Progenitor cell of endocrine pancreas (in vitro differentiated cells): ENCODE data around the gene AGR3. TPM values are rescaled to one million over a fixed set of nuclear protein-coding genes. Genes with fewer than 3 reads are reported as not detected.

Source experiments
- DNase-seq: peaks from one replicate; pipeline ENCODE4 v3.0.0; 2021; ENCODE audit warnings: low spot score; ENCODE audit not compliant: unreplicated experiment
- H3K27ac Mint-ChIP-seq: 2 replicates; pipeline ENCODE4 v1.8.0; 2021; ENCODE audit warnings: mild to moderate bottlenecking, moderate library complexity, mixed read lengths
- H3K27me3 Mint-ChIP-seq: 2 replicates; pipeline ENCODE4 v1.8.0; 2021; ENCODE audit warnings: mixed read lengths
- H3K36me3 Mint-ChIP-seq: 2 replicates; pipeline ENCODE4 v1.8.0; 2022; ENCODE audit warnings: mixed read lengths; ENCODE audit not compliant: insufficient read depth
- H3K4me1 Mint-ChIP-seq: 2 replicates; pipeline ENCODE4 v1.8.0; 2021; ENCODE audit warnings: low read depth, mixed read lengths
- H3K4me3 Mint-ChIP-seq: 2 replicates; pipeline ENCODE4 v1.8.0; 2021; ENCODE audit warnings: low read depth, mild to moderate bottlenecking, moderate library complexity, mixed read lengths
- H3K9me3 Mint-ChIP-seq: 2 replicates; pipeline ENCODE4 v1.8.0; 2021; ENCODE audit warnings: low read depth, mixed read lengths
- total RNA-seq: library from RNA; stranded (reverse); gene quantifications from 2 replicates; pipeline ENCODE4 v1.2.1, GENCODE V29; 2021
- TF ChIP-seq, protein P1 (sequence below): fragments of 200-600 bp; sonication (generic); IDR thresholded peaks from one replicate; pipeline ENCODE4 v1.5.0; 2021; ENCODE audit warnings: antibody characterized with exemption, mild to moderate bottlenecking; ENCODE audit not compliant: unreplicated experiment

AGR3 gene
- total RNA-seq, 1 donor from 2014 or later, result 5.8 TPM

DNA sequence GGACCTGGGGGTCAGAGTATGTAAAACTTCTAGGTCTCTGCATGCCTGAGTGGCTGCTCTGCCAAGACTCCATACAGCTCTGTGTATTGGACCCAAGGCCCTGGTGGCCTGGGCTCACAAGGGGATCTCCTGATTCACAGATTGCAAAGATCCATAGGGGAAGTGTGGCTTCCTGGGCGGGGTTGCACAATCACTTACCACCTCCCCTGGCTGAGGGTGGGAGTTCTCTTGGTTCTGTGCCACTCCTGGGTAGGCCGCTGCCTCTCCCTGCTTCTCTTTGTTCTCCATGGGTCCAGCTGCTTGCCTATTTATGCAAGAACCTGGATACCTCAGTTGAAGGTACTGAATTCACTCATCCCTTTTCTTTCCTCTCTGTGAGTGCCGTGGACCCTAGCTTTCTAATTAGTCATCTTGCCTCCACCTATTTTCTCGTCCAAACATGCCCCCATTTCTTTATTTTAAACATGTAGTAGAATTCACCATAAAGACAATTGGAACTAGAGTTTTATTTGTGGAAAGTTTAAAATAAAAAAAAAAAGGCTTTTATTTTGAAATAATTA, 18.5 kb upstream of the AGR3 start:
- TF ChIP-seq, protein P1, sequence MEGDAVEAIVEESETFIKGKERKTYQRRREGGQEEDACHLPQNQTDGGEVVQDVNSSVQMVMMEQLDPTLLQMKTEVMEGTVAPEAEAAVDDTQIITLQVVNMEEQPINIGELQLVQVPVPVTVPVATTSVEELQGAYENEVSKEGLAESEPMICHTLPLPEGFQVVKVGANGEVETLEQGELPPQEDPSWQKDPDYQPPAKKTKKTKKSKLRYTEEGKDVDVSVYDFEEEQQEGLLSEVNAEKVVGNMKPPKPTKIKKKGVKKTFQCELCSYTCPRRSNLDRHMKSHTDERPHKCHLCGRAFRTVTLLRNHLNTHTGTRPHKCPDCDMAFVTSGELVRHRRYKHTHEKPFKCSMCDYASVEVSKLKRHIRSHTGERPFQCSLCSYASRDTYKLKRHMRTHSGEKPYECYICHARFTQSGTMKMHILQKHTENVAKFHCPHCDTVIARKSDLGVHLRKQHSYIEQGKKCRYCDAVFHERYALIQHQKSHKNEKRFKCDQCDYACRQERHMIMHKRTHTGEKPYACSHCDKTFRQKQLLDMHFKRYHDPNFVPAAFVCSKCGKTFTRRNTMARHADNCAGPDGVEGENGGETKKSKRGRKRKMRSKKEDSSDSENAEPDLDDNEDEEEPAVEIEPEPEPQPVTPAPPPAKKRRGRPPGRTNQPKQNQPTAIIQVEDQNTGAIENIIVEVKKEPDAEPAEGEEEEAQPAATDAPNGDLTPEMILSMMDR, result no peak
- peaks cover 9% of the 10 kb centered on the region for H3K4me1 Mint-ChIP-seq
- no peak overlapping the region for H3K27ac Mint-ChIP-seq
- no peaks in the 10 kb centered on the region for H3K27me3 Mint-ChIP-seq
- H3K9me3 Mint-ChIP-seq, result peaks cover 9% of the 10 kb centered on the region
- peaks cover 1% of the 10 kb centered on the region for H3K36me3 Mint-ChIP-seq
- H3K4me3 Mint-ChIP-seq, result no peak overlapping the region
- no peak for DNase-seq

DNA sequence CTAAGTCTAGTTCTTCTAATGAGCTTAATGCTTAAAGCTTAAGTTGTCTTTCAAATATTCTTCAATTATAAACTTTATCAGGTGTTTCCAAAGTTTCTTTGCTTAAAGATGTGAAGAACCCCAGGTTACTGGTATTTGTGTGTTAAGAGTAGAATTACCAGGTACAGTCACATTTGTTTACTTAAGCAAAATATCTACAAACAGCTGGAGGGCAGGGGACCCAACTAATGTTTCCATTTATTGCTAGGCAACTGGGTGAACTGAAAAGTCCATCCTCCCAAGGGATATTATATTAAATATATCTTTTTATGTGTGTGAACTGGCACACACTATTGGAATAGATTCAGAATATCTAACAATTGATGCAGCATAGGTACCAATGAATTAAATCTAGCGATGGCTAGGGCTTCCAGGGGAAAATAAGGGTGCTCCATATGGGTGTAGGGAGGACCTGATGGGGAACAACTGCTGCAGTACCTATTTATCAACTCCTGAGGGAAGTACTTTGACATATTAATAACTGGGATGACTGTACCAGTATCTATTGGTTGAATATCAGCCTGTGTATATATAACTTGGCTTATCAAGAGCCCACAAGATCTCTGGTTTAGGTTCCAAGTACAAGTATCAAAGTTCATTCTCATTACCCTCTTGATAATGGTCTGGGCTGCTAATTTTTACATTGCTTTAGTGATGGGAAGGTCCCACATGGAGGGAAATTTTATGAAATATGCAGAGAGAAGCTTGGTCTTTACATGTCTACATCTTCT, 10.3 kb upstream of the AGR3 start:
- TF ChIP-seq, protein P1, result no peak
- H3K36me3 Mint-ChIP-seq, result no peaks in the 10 kb centered on the region
- H3K4me1 Mint-ChIP-seq, result peaks cover 27% of the 10 kb centered on the region
- H3K27ac Mint-ChIP-seq, result no peak overlapping the region
- no peak for DNase-seq
- H3K27me3 Mint-ChIP-seq, result no peaks in the 10 kb centered on the region
- H3K9me3 Mint-ChIP-seq, result peaks cover 7% of the 10 kb centered on the region
- H3K4me3 Mint-ChIP-seq, result no peak overlapping the region

DNA sequence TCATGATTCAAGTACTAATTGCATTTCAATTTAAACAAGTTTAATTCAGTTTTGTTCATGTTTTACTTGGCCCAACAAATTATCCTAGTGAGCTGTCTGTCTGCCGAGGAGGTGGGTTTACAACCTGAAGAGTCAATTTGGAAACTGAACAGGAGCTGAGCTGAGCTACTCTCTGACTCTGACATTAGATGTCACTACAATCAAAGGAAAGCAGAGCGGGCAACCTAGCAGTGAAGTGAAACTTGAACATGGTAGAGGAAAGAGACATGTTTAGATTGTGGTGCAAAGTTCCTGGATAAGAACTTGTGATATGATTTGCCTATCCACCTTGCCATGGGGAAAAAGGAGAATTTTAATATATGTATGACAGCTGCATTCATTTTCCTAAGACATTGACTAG, 9.6 kb upstream of the AGR3 start:
- peaks cover 7% of the 10 kb centered on the region for H3K9me3 Mint-ChIP-seq
- no peaks in the 10 kb centered on the region for H3K36me3 Mint-ChIP-seq
- no peaks in the 10 kb centered on the region for H3K27me3 Mint-ChIP-seq
- TF ChIP-seq, protein P1, result peak; percentile 61
- H3K4me3 Mint-ChIP-seq, result no peak overlapping the region
- no peak overlapping the region for H3K27ac Mint-ChIP-seq
- peaks cover 27% of the 10 kb centered on the region for H3K4me1 Mint-ChIP-seq
- DNase-seq, result no peak

DNA sequence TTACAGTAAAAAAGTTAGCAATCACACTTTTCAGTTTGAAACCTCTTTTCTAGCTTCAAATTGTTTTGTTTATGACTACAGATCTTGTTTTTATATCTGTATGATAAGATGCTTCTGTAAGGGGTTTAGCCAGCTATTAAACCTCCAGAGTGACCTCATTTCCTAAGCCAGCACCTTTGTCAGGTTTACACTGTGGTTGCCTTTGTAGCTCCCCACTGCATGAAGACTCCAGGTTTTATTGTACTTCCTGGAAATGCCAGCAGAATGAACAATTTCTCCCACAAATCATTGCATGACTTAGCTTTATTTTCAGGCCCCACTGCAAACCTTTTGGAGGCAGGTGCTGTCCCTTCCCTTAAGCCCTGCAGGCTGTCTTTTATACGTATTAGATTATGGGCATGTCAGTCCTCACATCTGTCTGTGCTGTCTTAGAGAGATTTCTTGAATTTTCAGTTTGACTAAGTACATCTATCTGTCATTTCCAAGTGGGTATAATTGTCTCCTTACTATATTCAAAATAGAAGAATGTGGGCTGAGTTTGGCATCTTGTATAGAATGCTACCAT, 8.2 kb upstream of the AGR3 start:
- Mint-ChIP-seq H3K36me3 (no peaks in the 10 kb centered on the region), H3K27me3 (no peaks in the 10 kb centered on the region), H3K9me3 (peaks cover 3% of the 10 kb centered on the region), H3K4me3 (no peak overlapping the region), H3K27ac (peak overlapping the region; percentile 56), H3K4me1 (peaks cover 27% of the 10 kb centered on the region)
- DNase-seq, result no peak
- TF ChIP-seq, protein P1, result no peak

DNA sequence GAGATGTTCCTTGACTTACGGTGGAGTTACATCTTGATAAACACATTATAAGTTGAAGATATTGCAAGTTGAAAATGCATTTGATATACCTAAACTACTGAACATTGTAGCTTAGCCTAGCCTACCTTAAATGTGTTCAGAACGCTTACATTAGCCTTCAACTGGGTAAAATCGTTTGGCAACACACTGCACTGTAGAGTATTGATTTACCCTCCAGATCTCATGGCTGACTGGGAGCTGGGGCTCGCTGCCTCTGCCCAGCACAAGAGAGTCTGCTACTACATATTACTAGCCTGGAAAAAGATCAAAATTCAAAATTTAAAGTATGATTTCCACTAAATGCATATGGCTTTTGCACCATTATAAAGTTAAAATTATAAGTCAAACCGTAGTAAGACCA, 7.5 kb upstream of the AGR3 start:
- TF ChIP-seq, protein P1, result no peak
- Mint-ChIP-seq H3K4me1 (peaks cover 27% of the 10 kb centered on the region), H3K27ac (peak overlapping the region; percentile 14), H3K4me3 (no peak overlapping the region), H3K9me3 (no peaks in the 10 kb centered on the region), H3K27me3 (no peaks in the 10 kb centered on the region), H3K36me3 (no peaks in the 10 kb centered on the region)
- DNase-seq, result no peak
